Measurements from ENCODE around the gene ZDHHC4. TPM values are rescaled to one million over a fixed set of nuclear protein-coding genes. Genes with fewer than 3 reads are reported as not detected.

The ZDHHC4 gene
- total and polyA plus RNA-seq, 2 of the 8 experiments (the other 6 are each of a cell fraction or from before 2014, with no cell fraction given), result 50.2 to 171 TPM

GRCh38 chr7:6618621-6619020 lies 41.4 kb downstream of the ZDHHC4 start:
- peaks cover 2% of the 10 kb centered on the region; the same call in 1 of the 2 replicates for H3K79me1 ChIP-seq (ENCODE audit: low read depth, low read length)
- H2BK5ac ChIP-seq (ENCODE audit: low read depth, low read length), result no peak overlapping the region
- H3K18ac ChIP-seq (ENCODE audit: extremely low read depth, low read length), result no peak overlapping the region
- no peak overlapping the region for H2BK15ac ChIP-seq (ENCODE audit: low read length)
- H3K9ac ChIP-seq (replicated peaks in 1 of 4; ENCODE audit: extremely low read depth in 1 of 4, low read depth in 3 of 4, low read length in 3 of 4), result no peak overlapping the region
- H3K23me2 ChIP-seq (ENCODE audit: low read depth, low read length), result peaks cover 7% of the 10 kb centered on the region; the same call in 1 of the 2 replicates
- peaks cover 5 to 21% (median 7%) of the 10 kb centered on the region in 4 experiments; a peak in 4 of 8 replicates for H3K36me3 ChIP-seq (ENCODE audit: control insufficient read depth in 2 of 4, insufficient read depth in 4 of 4, low read length in 3 of 4)
- H3K56ac ChIP-seq (replicated peaks; ENCODE audit: insufficient read length, low read depth, low read length), result no peak overlapping the region
- no peak overlapping the region for H3K14ac ChIP-seq (ENCODE audit: insufficient read length)
- H3K4me1 ChIP-seq (replicated peaks in 1 of 4; ENCODE audit: control insufficient read depth in 3 of 4, insufficient read depth in 4 of 4, low read length in 3 of 4), result peaks cover 0 to 12% (median 6%) of the 10 kb centered on the region in 4 experiments; a peak in 5 of 7 replicates
- DNase-seq (ENCODE audit: low read depth in 1 of 2, low spot score in 2 of 2) (no peak), FAIRE-seq (no peak)
- H3K23ac ChIP-seq (ENCODE audit: insufficient read length), result no peak overlapping the region
- POLR2A ChIA-PET (ENCODE audit: partially characterized antibody), result interaction anchor here (1.0 to 1.3 kb wide), 2 partner anchors 14 to 103 kb away, joined by 3 read pairs; no protein-coding TSS in a partner anchor
- no peak overlapping the region for H4K8ac ChIP-seq (ENCODE audit: extremely low read depth, insufficient read depth, low read length)
- H3K27ac ChIP-seq (ENCODE audit: low read depth, low read length), result no peak overlapping the region
- H3K4ac ChIP-seq (replicated peaks; ENCODE audit: insufficient read length, low read depth, low read length), result no peak overlapping the region
- H2BK20ac ChIP-seq (ENCODE audit: low read length), result no peak overlapping the region
- no peak overlapping the region for H2AFZ ChIP-seq (ENCODE audit: low read length)
- WGBS, 2 experiments (ENCODE audit: extremely low coverage in 1 of 2, insufficient coverage in 1 of 2, insufficient read length in 1 of 2, insufficient replicate concordance in 2 of 2, low coverage in 1 of 2, low lambda C conversion rate in 2 of 2, missing lambda C conversion rate in 1 of 2), result 94% methylated on average over 4 of the region's 4 CpGs; no CpG with 5 or more reads in 1 of the 2 experiments
- CTCF ChIA-PET (ENCODE audit: partially characterized antibody), result interaction anchor here (1.3 kb wide), 1 partner anchor 10 kb away, joined by 4 read pairs; no protein-coding TSS in a partner anchor
- no peaks in the 10 kb centered on the region; a peak in 1 of 4 replicates for H3K9me3 ChIP-seq (ENCODE audit: insufficient read depth in 2 of 2, low read depth in 1 of 2, low read length in 1 of 2)
- H2BK12ac ChIP-seq (ENCODE audit: low read depth, low read length), result no peak overlapping the region
- H3K4me3 ChIP-seq (ENCODE audit: extremely low read depth in 1 of 4, insufficient read depth in 2 of 4, low read depth in 3 of 4, low read length in 4 of 4), result no peak overlapping the region
- no peak overlapping the region for H4K5ac ChIP-seq (ENCODE audit: insufficient read length, low read depth, low read length)
- peaks cover 0 to 5% of the 10 kb centered on the region in 2 experiments for H4K20me1 ChIP-seq (replicated peaks in 1 of 2; ENCODE audit: control insufficient read depth in 1 of 2, insufficient read depth in 2 of 2, low read length in 2 of 2)
- H3K79me2 ChIP-seq (ENCODE audit: control insufficient read depth in 1 of 2, insufficient read depth in 2 of 2, low read length in 2 of 2), result no peaks in the 10 kb centered on the region
- H3K27me3 ChIP-seq (replicated peaks in 1 of 4; ENCODE audit: control insufficient read depth in 3 of 4, extremely low read depth in 1 of 4, insufficient read depth in 3 of 4, low read length in 3 of 4), result 0 out of 7 replicates have a peak, but pooled peaks cover 0 to 2% (median 0%) of the 10 kb centered on the region in 4 experiments
- no peak overlapping the region for H2AK5ac ChIP-seq (ENCODE audit: low read depth, low read length)
- H3K4me2 ChIP-seq (ENCODE audit: insufficient read depth in 1 of 2, low read depth in 2 of 2, low read length in 2 of 2), result no peak overlapping the region
- no peak overlapping the region for H2BK120ac ChIP-seq (replicated peaks; ENCODE audit: low read depth, low read length)
- no peak overlapping the region for H4K91ac ChIP-seq (replicated peaks; ENCODE audit: insufficient read length, low read length)
- no peak for TF ChIP-seq POLR2AphosphoS5 (IDR thresholded peaks at IDR 0.05; ENCODE audit: low read depth, low read length)
- no peak for TF ChIP-seq ZNF274 (IDR thresholded peaks at IDR 0.05; ENCODE audit: borderline replicate concordance, extremely low read depth, low read length)
- TF ChIP-seq GTF2F1 (IDR thresholded peaks at IDR 0.05; ENCODE audit: borderline replicate concordance, low read depth, low read length), result no peak
- no peak for TF ChIP-seq SIN3A (conservative IDR thresholded peaks at IDR 0.05 in 1 of 2, IDR thresholded peaks at IDR 0.05 in 1 of 2; ENCODE audit: low read depth in 1 of 2, low read length in 2 of 2)
- TF ChIP-seq RXRA (IDR thresholded peaks at IDR 0.05; ENCODE audit: insufficient read depth, low read depth, low read length), result no peak
- TF ChIP-seq CEBPB (IDR thresholded peaks at IDR 0.05; ENCODE audit: low read depth, low read length), result no peak
- no peak for TF ChIP-seq RNF2 (IDR thresholded peaks at IDR 0.05; ENCODE audit: borderline replicate concordance, low read depth, low read length, missing control alignments, poor library complexity, severe bottlenecking)
- TF ChIP-seq FOSL1 (IDR thresholded peaks at IDR 0.05; ENCODE audit: insufficient read depth, low read depth, low read length), result no peak
- TF ChIP-seq CBX5 (IDR thresholded peaks at IDR 0.05; ENCODE audit: low read depth, low read length), result no peak
- no peak for TF ChIP-seq EZH2 (IDR thresholded peaks at IDR 0.05; ENCODE audit: low read depth, low read length, severe bottlenecking)
- no peak for TF ChIP-seq SAP30 (IDR thresholded peaks at IDR 0.05; ENCODE audit: insufficient read depth, insufficient replicate concordance, low read length)
- no peak for TF ChIP-seq RFX5 (IDR thresholded peaks at IDR 0.05; ENCODE audit: borderline replicate concordance, low read depth, low read length)
- TF ChIP-seq KDM5A (IDR thresholded peaks at IDR 0.05; ENCODE audit: low read length), result no peak

Measured in H1 (cell line).